Measurements from ENCODE around the gene PBX2.

- TF ChIP-seq EZH2 (IDR thresholded peaks at IDR 0.05; ENCODE audit: insufficient read depth, poor library complexity, severe bottlenecking) (no peak), EZH2phosphoT487 (IDR thresholded peaks at IDR 0.05; ENCODE audit: insufficient read depth, low read depth) (no peak)
Measured at GRCh38 chr6:32208996-32209395, 19.0 kb upstream of the PBX2 start.
